IPS DF 6.9 (cell line): ENCODE results near the gene AJAP1.

Experiments used
- DNase-seq: peaks from one replicate; pipeline ENCODE4 v3.0.0-alpha.2; 2013; ENCODE audit warnings: low read depth, low spot score
- H3K27ac ChIP-seq: one replicate; pipeline ENCODE4 v1.5.1; 2013; ENCODE audit warnings: low read length, control low read depth
- H3K27me3 ChIP-seq: 2 replicates; pipeline ENCODE4 v1.6.1; 2013; ENCODE audit warnings: mild to moderate bottlenecking, low read length; ENCODE audit not compliant: control insufficient read depth, insufficient read depth
- H3K36me3 ChIP-seq: 2 replicates; pipeline ENCODE4 v1.6.1; 2013; ENCODE audit warnings: low read length; ENCODE audit not compliant: control insufficient read depth, insufficient read depth
- H3K4me1 ChIP-seq: 2 replicates; pipeline ENCODE4 v1.6.1; 2013; ENCODE audit warnings: low read length; ENCODE audit not compliant: control insufficient read depth, insufficient read depth
- H3K4me3 ChIP-seq: 2 replicates; pipeline ENCODE4 v1.5.1; 2013; ENCODE audit warnings: mild to moderate bottlenecking, low read length
- H3K9me3 ChIP-seq: 2 replicates; pipeline ENCODE4 v1.6.1; 2013; ENCODE audit warnings: low read length, inconsistent platforms; ENCODE audit not compliant: control insufficient read depth, insufficient read depth
- WGBS: extraction: QIAGEN DNeasy Blood & Tissue Kit; methylation state at CpG from one replicate; pipeline ENCODE4 v1.1.7; 2013; ENCODE audit warnings: mixed read lengths, missing lambda C conversion rate; ENCODE audit not compliant: insufficient read length, insufficient coverage; 5-methylcytosine and 5-hydroxymethylcytosine counted together

AJAP1 gene

GRCh38 chr1:4781646-4782045, 127.2 kb downstream of the AJAP1 start:
- H3K9me3 ChIP-seq, result peaks cover 3% of the 10 kb centered on the region; the same call in 1 of the 2 replicates
- no peaks in the 10 kb centered on the region for H3K36me3 ChIP-seq
- no CpG with 5 or more reads among the region's 14 CpGs for WGBS
- H3K27ac ChIP-seq, result no peak overlapping the region
- H3K4me3 ChIP-seq, result no peak overlapping the region
- DNase-seq, result no peak
- H3K4me1 ChIP-seq, result no peaks in the 10 kb centered on the region
- H3K27me3 ChIP-seq, result no peaks in the 10 kb centered on the region

- no peak overlapping the region for H3K27ac ChIP-seq
- H3K4me3 ChIP-seq, result no peak overlapping the region
- H3K4me1 ChIP-seq, result no peaks in the 10 kb centered on the region
- DNase-seq, result no peak
- H3K36me3 ChIP-seq, result no peaks in the 10 kb centered on the region
- H3K27me3 ChIP-seq, result no peaks in the 10 kb centered on the region
- H3K9me3 ChIP-seq, result peaks cover 1% of the 10 kb centered on the region; the same call in 1 of the 2 replicates
- WGBS, result no CpG with 5 or more reads among the region's 17 CpGs
These were observed 130.4 kb downstream of the AJAP1 start for GRCh38 chr1:4784761-4785160.

GRCh38 chr1:4786055-4786454, 131.6 kb downstream of the AJAP1 start:
- no peak for DNase-seq
- H3K36me3 ChIP-seq, result no peaks in the 10 kb centered on the region
- no peak overlapping the region for H3K27ac ChIP-seq
- WGBS, result no CpG with 5 or more reads among the region's 8 CpGs
- peaks cover 2% of the 10 kb centered on the region for H3K9me3 ChIP-seq
- no peaks in the 10 kb centered on the region for H3K27me3 ChIP-seq
- H3K4me3 ChIP-seq, result no peak overlapping the region
- H3K4me1 ChIP-seq, result no peaks in the 10 kb centered on the region

GRCh38 chr1:4787551-4787950, 133.1 kb downstream of the AJAP1 start:
- Histone ChIP-seq H3K27ac (no peak overlapping the region), H3K4me1 (no peaks in the 10 kb centered on the region), H3K27me3 (no peaks in the 10 kb centered on the region), H3K9me3 (peaks cover 2% of the 10 kb centered on the region), H3K4me3 (no peak overlapping the region), H3K36me3 (no peaks in the 10 kb centered on the region)
- no CpG with 5 or more reads among the region's 5 CpGs for WGBS
- no peak for DNase-seq

GRCh38 chr1:4792565-4792964, 138.2 kb downstream of the AJAP1 start:
- no peak for DNase-seq
- Histone ChIP-seq H3K36me3 (no peaks in the 10 kb centered on the region), H3K4me3 (no peak overlapping the region), H3K4me1 (no peaks in the 10 kb centered on the region), H3K27ac (no peak overlapping the region), H3K9me3 (peaks cover 18% of the 10 kb centered on the region), H3K27me3 (no peaks in the 10 kb centered on the region)
- no CpG with 5 or more reads among the region's 4 CpGs for WGBS

- Histone ChIP-seq H3K4me1 (no peaks in the 10 kb centered on the region), H3K27ac (no peak overlapping the region), H3K4me3 (no peak overlapping the region), H3K27me3 (no peaks in the 10 kb centered on the region), H3K36me3 (no peaks in the 10 kb centered on the region), H3K9me3 (peaks cover 20% of the 10 kb centered on the region)
- no CpG with 5 or more reads among the region's 6 CpGs for WGBS
- no peak for DNase-seq
These were observed 139.8 kb downstream of the AJAP1 start for GRCh38 chr1:4794020-4794780.

GRCh38 chr1:4796161-4797015, 142.0 kb downstream of the AJAP1 start:
- peaks cover 20% of the 10 kb centered on the region for H3K9me3 ChIP-seq
- H3K4me1 ChIP-seq, result no peaks in the 10 kb centered on the region
- H3K27ac ChIP-seq, result no peak overlapping the region
- H3K4me3 ChIP-seq, result no peak overlapping the region
- no peak for DNase-seq
- no peaks in the 10 kb centered on the region for H3K36me3 ChIP-seq
- WGBS, result no CpG with 5 or more reads among the region's 11 CpGs
- H3K27me3 ChIP-seq, result no peaks in the 10 kb centered on the region

GRCh38 chr1:4797016-4797410, 142.6 kb downstream of the AJAP1 start:
- Histone ChIP-seq H3K27me3 (no peaks in the 10 kb centered on the region), H3K36me3 (no peaks in the 10 kb centered on the region), H3K4me1 (no peaks in the 10 kb centered on the region), H3K4me3 (no peak overlapping the region), H3K27ac (no peak overlapping the region), H3K9me3 (peaks cover 20% of the 10 kb centered on the region)
- no peak for DNase-seq
- no CpG with 5 or more reads among the region's 6 CpGs for WGBS

- Histone ChIP-seq H3K4me1 (no peaks in the 10 kb centered on the region), H3K36me3 (no peaks in the 10 kb centered on the region), H3K4me3 (no peak overlapping the region), H3K27ac (no peak overlapping the region), H3K27me3 (no peaks in the 10 kb centered on the region), H3K9me3 (peaks cover 20% of the 10 kb centered on the region)
- DNase-seq, result no peak
- WGBS, result no CpG with 5 or more reads among the region's 5 CpGs
These were observed 143.0 kb downstream of the AJAP1 start for GRCh38 chr1:4797429-4797828.

- H3K4me1 ChIP-seq, result no peaks in the 10 kb centered on the region
- H3K27ac ChIP-seq, result no peak overlapping the region
- WGBS, result no CpG with 5 or more reads among the region's 14 CpGs
- H3K36me3 ChIP-seq, result no peaks in the 10 kb centered on the region
- H3K27me3 ChIP-seq, result no peaks in the 10 kb centered on the region
- H3K9me3 ChIP-seq, result peaks cover 5% of the 10 kb centered on the region
- H3K4me3 ChIP-seq, result no peak overlapping the region
- no peak for DNase-seq
These were observed 146.9 kb downstream of the AJAP1 start for GRCh38 chr1:4801192-4801924.
